IMR-90 (cell line): Measurements from ENCODE around the gene ZNG1A. TPM values are rescaled to one million over a fixed set of nuclear protein-coding genes. Genes with fewer than 3 reads are reported as not detected.

Source experiments
- ATAC-seq: fragments of 200-7000 bp; cut with Tn5 transposase; 2 replicates; pipeline ENCODE4 v1.9.1; 2020; ENCODE audit warnings: low read depth, mild to moderate bottlenecking, moderate library complexity
- BruUV-seq: library from RNA; stranded (reverse); fragments of 400-500 nt; replicated peaks from 2 replicates; lab custom pipeline; 2021; lab: Mats Ljungman, UMichigan
- CTCF ChIA-PET: fragments of 300-600 bp; formaldehyde crosslinking; extraction: SDS; loops from one replicate; lab custom pipeline; 2021; ENCODE audit warnings: antibody characterized with exemption; lab: Yijun Ruan, JAX
- POLR2A ChIA-PET: fragments of 300-600 bp; sonication (Branson Sonifier 250); formaldehyde crosslinking; loops from one replicate; lab custom pipeline; 2022; ENCODE audit warnings: antibody characterized with exemption; ENCODE audit not compliant: unreplicated experiment; lab: Charles Lee
- DNase-seq: peaks from one replicate; pipeline ENCODE4 v3.0.0; 2013
- H2AFZ ChIP-seq: replicated peaks from 2 replicates; pipeline ENCODE3; 2013; ENCODE audit warnings: low read length, mild to moderate bottlenecking; ENCODE audit not compliant: poor library complexity
- H2AK5ac ChIP-seq: 2 replicates; pipeline ENCODE4 v1.6.1; 2013; ENCODE audit warnings: low read depth, low read length, inconsistent platforms
- H2AK9ac ChIP-seq: replicated peaks from 2 replicates; pipeline ENCODE3; 2013; ENCODE audit warnings: mild to moderate bottlenecking, low read depth, low read length, moderate library complexity; ENCODE audit not compliant: poor library complexity
- H2BK120ac ChIP-seq: 2 replicates; pipeline ENCODE4 v1.6.1; 2013; ENCODE audit warnings: low read depth, low read length, inconsistent platforms
- H2BK15ac ChIP-seq: 3 replicates; pipeline ENCODE4 v1.6.1; 2013; ENCODE audit warnings: low read depth, low read length, inconsistent platforms
- H2BK20ac ChIP-seq: 2 replicates; pipeline ENCODE4 v1.6.1; 2013; ENCODE audit warnings: low read depth, mild to moderate bottlenecking, inconsistent platforms, low read length, moderate library complexity
- H2BK5ac ChIP-seq: 2 replicates; pipeline ENCODE4 v1.6.1; 2013; ENCODE audit warnings: mild to moderate bottlenecking, low read depth, low read length, inconsistent platforms; ENCODE audit not compliant: poor library complexity, severe bottlenecking
- H3K14ac ChIP-seq: replicated peaks from 2 replicates; pipeline ENCODE4 v1.6.1; 2013; ENCODE audit warnings: low read depth, low read length, inconsistent platforms
- H3K18ac ChIP-seq: 2 replicates; pipeline ENCODE4 v1.6.1; 2013; ENCODE audit warnings: low read depth, low read length, control low read depth
- H3K23ac ChIP-seq: 2 replicates; pipeline ENCODE4 v1.6.1; 2013; ENCODE audit warnings: low read depth, low read length, inconsistent platforms
- H3K27ac ChIP-seq: 2 replicates; pipeline ENCODE4 v1.5.1; 2013; ENCODE audit warnings: mild to moderate bottlenecking, control low read depth, low read length; ENCODE audit not compliant: insufficient read depth
- H3K27me3 ChIP-seq: 2 replicates; pipeline ENCODE4 v1.6.1; 2013; ENCODE audit warnings: low read length; ENCODE audit not compliant: control insufficient read depth, insufficient read depth
- H3K36me3 ChIP-seq: 2 replicates; pipeline ENCODE4 v1.6.1; 2013; ENCODE audit warnings: low read length, mixed read lengths; ENCODE audit not compliant: control insufficient read depth, insufficient read depth
- H3K4ac ChIP-seq: 2 replicates; pipeline ENCODE4 v1.6.1; 2013; ENCODE audit warnings: low read depth, low read length, inconsistent platforms
- H3K4me1 ChIP-seq: 2 replicates; pipeline ENCODE4 v1.6.1; 2013; ENCODE audit warnings: low read length, mixed read lengths; ENCODE audit not compliant: control insufficient read depth, insufficient read depth
- H3K4me2 ChIP-seq: 2 replicates; pipeline ENCODE4 v1.6.1; 2013; ENCODE audit warnings: low read depth, mild to moderate bottlenecking, control low read depth, low read length, moderate library complexity
- H3K4me3 ChIP-seq: 2 replicates; pipeline ENCODE4 v1.5.1; 2013; ENCODE audit warnings: low read depth, mild to moderate bottlenecking, control low read depth, low read length, moderate library complexity; ENCODE audit not compliant: insufficient read depth
- H3K56ac ChIP-seq: 2 replicates; pipeline ENCODE4 v1.6.1; 2013; ENCODE audit warnings: low read length, inconsistent platforms; ENCODE audit not compliant: insufficient read depth; ENCODE audit errors: extremely low read depth
- H3K79me1 ChIP-seq, 2 experiments: 2 replicates each; pipeline ENCODE4 v1.6.1; 2013; ENCODE audit warnings: low read length in 2 of 2, inconsistent platforms in 1 of 2, low read depth in 1 of 2
- H3K9ac ChIP-seq: 2 replicates; pipeline ENCODE4 v1.6.1; 2013; ENCODE audit warnings: low read depth, low read length, control low read depth
- H3K9me1 ChIP-seq: 2 replicates; pipeline ENCODE4 v1.6.1; 2013; ENCODE audit warnings: low read length, inconsistent platforms; ENCODE audit not compliant: insufficient read depth
- H3K9me3 ChIP-seq: 2 replicates; pipeline ENCODE4 v1.6.1; 2013; ENCODE audit warnings: low read length; ENCODE audit not compliant: control insufficient read depth, insufficient read depth
- H4K20me1 ChIP-seq: 2 replicates; pipeline ENCODE4 v1.6.1; 2013; ENCODE audit warnings: low read length, inconsistent platforms; ENCODE audit not compliant: insufficient read depth
- H4K5ac ChIP-seq: 2 replicates; pipeline ENCODE4 v1.6.1; 2013; ENCODE audit warnings: mild to moderate bottlenecking, low read depth, low read length, control low read depth
- H4K8ac ChIP-seq, 2 experiments: 2 replicates each; pipeline ENCODE4 v1.6.1; 2013; ENCODE audit warnings: low read depth in 2 of 2, low read length in 2 of 2, control low read depth in 1 of 2, inconsistent platforms in 1 of 2
- H4K91ac ChIP-seq: 2 replicates; pipeline ENCODE4 v1.6.1; 2013; ENCODE audit warnings: low read depth, low read length, inconsistent platforms; ENCODE audit not compliant: insufficient read depth
- BHLHE40 ChIP-seq: fragments of 150-350 bp; IDR thresholded peaks from 2 replicates; pipeline ENCODE4 v1.6.1; 2016; ENCODE audit warnings: mild to moderate bottlenecking, low read depth, low read length
- CHD1 ChIP-seq: IDR thresholded peaks from 2 replicates; pipeline ENCODE4 v1.6.1; 2012; ENCODE audit warnings: low read depth, low read length, improper control_type of control experiment
- CTCF ChIP-seq: conservative IDR thresholded peaks from 2 replicates; pipeline ENCODE4 v1.5.1; 2012; ENCODE audit warnings: mild to moderate bottlenecking, low read depth, low read length, improper control_type of control experiment
- ELK1 ChIP-seq: fragments of 150-350 bp; IDR thresholded peaks from 2 replicates; pipeline ENCODE4 v1.6.1; 2016; ENCODE audit warnings: low read depth, mild to moderate bottlenecking, low read length, moderate library complexity, borderline replicate concordance
- FOS ChIP-seq: fragments of 150-350 bp; IDR thresholded peaks from 2 replicates; pipeline ENCODE4 v1.6.1; 2016; ENCODE audit warnings: low read depth, low read length
- MAFK ChIP-seq: IDR thresholded peaks from 2 replicates; pipeline ENCODE4 v1.6.1; 2012; ENCODE audit warnings: low read depth, low read length, improper control_type of control experiment
- MAZ ChIP-seq: IDR thresholded peaks from 2 replicates; pipeline ENCODE4 v1.6.1; 2012; ENCODE audit warnings: low read depth, mild to moderate bottlenecking, low read length, improper control_type of control experiment, moderate library complexity, borderline replicate concordance
- NFE2L2 ChIP-seq: fragments of 150-350 bp; IDR thresholded peaks from 2 replicates; pipeline ENCODE4 v1.6.1; 2016; ENCODE audit warnings: low read depth, mild to moderate bottlenecking, low read length
- POLR2A ChIP-seq: IDR thresholded peaks from 2 replicates; pipeline ENCODE4 v1.6.1; 2012; ENCODE audit warnings: mild to moderate bottlenecking, low read depth, low read length
- RAD21 ChIP-seq: IDR thresholded peaks from 2 replicates; pipeline ENCODE4 v1.6.1; 2012; ENCODE audit warnings: low read length, improper control_type of control experiment
- RCOR1 ChIP-seq: IDR thresholded peaks from 2 replicates; pipeline ENCODE4 v1.6.1; 2012; ENCODE audit warnings: mild to moderate bottlenecking, low read length, improper control_type of control experiment; ENCODE audit not compliant: insufficient replicate concordance
- RFX5 ChIP-seq: IDR thresholded peaks from 2 replicates; pipeline ENCODE4 v1.8.0; 2012; ENCODE audit warnings: low read depth, mild to moderate bottlenecking, low read length, moderate library complexity
- SMC3 ChIP-seq: fragments of 150-350 bp; IDR thresholded peaks from 2 replicates; pipeline ENCODE4 v1.6.1; 2016; ENCODE audit warnings: low read depth, mild to moderate bottlenecking, antibody characterized with exemption, low read length, moderate library complexity
- WGBS, 2 experiments: methylation state at CpG; one replicate each; pipeline versions ENCODE4 v1.1.5 to v1.1.7; 2013; ENCODE audit warnings: missing lambda C conversion rate in 2 of 2; ENCODE audit not compliant: insufficient read length in 1 of 2; ENCODE audit errors: extremely low coverage in 2 of 2; 5-methylcytosine and 5-hydroxymethylcytosine counted together
- dilution Hi-C: fragments of 300-500 bp; cut with HindIII; formaldehyde crosslinking; loops from one replicate; pipeline ENCODE4 v1.14.3; 2018; ENCODE audit warnings: low sequenced_read_pairs; ENCODE audit not compliant: unreplicated experiment
- in situ Hi-C: fragments of 300-500 bp; cut with MboI; formaldehyde crosslinking; loops from 3 replicates; pipeline ENCODE4 v1.14.3; 2019; ENCODE audit warnings: low sequenced_read_pairs, inconsistent platforms, mixed read lengths
- intact Hi-C: fragments of 100-400 bp; cut with micrococcal nuclease; formaldehyde crosslinking; loops from 2 replicates; pipeline ENCODE4 v1.10.0; 2022
- polyA plus RNA-seq, 3 experiments: library from polyadenylated mRNA; depleted of rRNA; stranded (reverse); fragments of >200 nt; gene quantifications; 2 replicates each; pipeline ENCODE4 v1.2.3, GENCODE V29; 2012; ENCODE audit warnings: low replicate concordance in 1 of 3
- total RNA-seq: library from RNA; depleted of rRNA; stranded (reverse); fragments of >200 nt; gene quantifications from 2 replicates; pipeline ENCODE4 v1.2.3, GENCODE V29; 2012

Gene ZNG1A
- total and polyA plus RNA-seq, 2 of the 4 experiments (the other 2 are of a cell fraction), result 12.2 to 12.4 TPM

DNA sequence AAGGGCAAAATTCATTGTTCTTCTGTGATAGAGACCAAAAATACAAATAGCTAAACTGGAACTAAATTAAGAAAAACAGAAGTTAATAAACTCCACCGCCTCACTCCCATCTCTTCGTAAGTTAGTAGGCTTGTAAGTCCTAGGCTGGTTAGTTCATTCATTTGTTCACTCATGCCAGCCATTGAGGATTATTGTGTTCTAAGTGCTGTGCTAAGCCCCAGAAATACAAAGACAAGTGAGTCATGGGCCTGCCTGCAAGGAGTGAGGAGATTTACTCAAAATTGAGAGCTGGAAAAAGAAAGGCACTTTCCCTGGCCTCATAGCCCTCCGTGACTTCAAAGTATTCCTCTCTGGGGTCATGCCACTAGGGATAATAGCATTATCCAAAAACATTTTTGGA lies 44.3 kb upstream of the ZNG1A start:
- H2AFZ ChIP-seq, result no peak overlapping the region
- H3K9me1 ChIP-seq, result no peaks in the 10 kb centered on the region
- H4K20me1 ChIP-seq, result no peaks in the 10 kb centered on the region
- no peak overlapping the region for H2BK5ac ChIP-seq
- ChIA-PET POLR2A (no interaction called here), CTCF (no interaction called here)
- H3K36me3 ChIP-seq, result no peaks in the 10 kb centered on the region
- in situ Hi-C loops, result no loop called here
- no peaks in the 10 kb centered on the region for H3K4me1 ChIP-seq
- H2BK120ac ChIP-seq, result no peak overlapping the region
- no peak overlapping the region for H2AK9ac ChIP-seq
- H3K27me3 ChIP-seq, result no peaks in the 10 kb centered on the region; the same call in 1 of the 2 replicates
- no peak overlapping the region for H2BK20ac ChIP-seq
- DNase-seq, result no peak
- no peak overlapping the region for H4K8ac ChIP-seq
- no peak overlapping the region for H3K56ac ChIP-seq
- no peak overlapping the region for H3K23ac ChIP-seq
- no peak overlapping the region for H4K5ac ChIP-seq
- H3K4me2 ChIP-seq, result no peak overlapping the region
- H3K18ac ChIP-seq, result no peak overlapping the region
- H3K14ac ChIP-seq, result no peak overlapping the region
- no peak for TF ChIP-seq NFE2L2
- TF ChIP-seq CHD1, result no peak
- TF ChIP-seq SMC3, result no peak
- no peak for TF ChIP-seq BHLHE40
- no peak for TF ChIP-seq FOS
- TF ChIP-seq RAD21, result no peak
- TF ChIP-seq POLR2A, result no peak
- no peak for TF ChIP-seq CTCF
- TF ChIP-seq RCOR1, result no peak
- TF ChIP-seq MAFK, result no peak
- TF ChIP-seq ELK1, result no peak
- no peak for TF ChIP-seq MAZ
- no peak for TF ChIP-seq RFX5
- H3K27ac ChIP-seq, result no peak overlapping the region
- H3K4ac ChIP-seq, result no peak overlapping the region
- H4K91ac ChIP-seq, result no peak overlapping the region
- no CpG with 5 or more reads among the region's 3 CpGs for WGBS, 2 experiments
- H2AK5ac ChIP-seq, result no peak overlapping the region
- ATAC-seq, result no peak
- dilution Hi-C loops, result no loop called here
- no peak overlapping the region for H3K9ac ChIP-seq
- H3K9me3 ChIP-seq, result no peaks in the 10 kb centered on the region
- no peak overlapping the region for H2BK15ac ChIP-seq
- no TSS peak for BruUV-seq
- intact Hi-C loops, result no loop called here
- H3K4me3 ChIP-seq, result no peak overlapping the region
- no peaks in the 10 kb centered on the region for H3K79me1 ChIP-seq
